Common myeloid progenitor, CD34-positive (primary cell): ENCODE data around the gene NPR1.

Source experiments
- CTCF ChIA-PET: fragments of 350-600 bp; sonication (Branson Sonifier 250); formaldehyde crosslinking; loops from one replicate; lab custom pipeline; 2021; ENCODE audit warnings: antibody characterized with exemption; lab: Charles Lee
- POLR2A ChIA-PET: fragments of 350-600 bp; sonication (Branson Sonifier 250); formaldehyde crosslinking; loops from one replicate; lab custom pipeline; 2021; ENCODE audit warnings: antibody characterized with exemption; lab: Charles Lee
- DNase-seq, 3 donors: peaks; one replicate each; pipeline versions ENCODE4 v3.0.0 to v3.0.0-alpha.2; 2013
- H3K27ac ChIP-seq, 2 experiments: 1 replicate in 1 of 2; 2 replicates in 1 of 2; pipeline ENCODE4 v1.7.0; 2013; ENCODE audit warnings: inconsistent platforms in 2 of 2, low read length in 2 of 2, mild to moderate bottlenecking in 2 of 2, low read depth in 1 of 2, moderate library complexity in 1 of 2; ENCODE audit not compliant: severe bottlenecking in 2 of 2, insufficient read depth in 1 of 2, poor library complexity in 1 of 2
- H3K27me3 ChIP-seq, 5 experiments: replicated peaks in 2 of 5; 1 replicate in 3 of 5; 2 replicates in 2 of 5; pipeline versions ENCODE4 v1.6.1 to v1.7.0; 2013; ENCODE audit warnings: low read length in 4 of 5, mild to moderate bottlenecking in 2 of 5, moderate library complexity in 2 of 5, inconsistent platforms in 1 of 5; ENCODE audit not compliant: insufficient read depth in 5 of 5, control insufficient read depth in 4 of 5
- H3K36me3 ChIP-seq, 4 experiments: 1 replicate in 2 of 4; 2 replicates in 2 of 4; pipeline versions ENCODE4 v1.6.1 to v1.7.0; 2013; ENCODE audit warnings: low read length in 3 of 4, control low read depth in 1 of 4, mild to moderate bottlenecking in 1 of 4; ENCODE audit not compliant: control insufficient read depth in 4 of 4, insufficient read depth in 4 of 4
- H3K4me1 ChIP-seq, 4 experiments: 1 replicate in 3 of 4; 2 replicates in 1 of 4; pipeline versions ENCODE4 v1.6.1 to v1.7.1; 2013; ENCODE audit warnings: low read length in 3 of 4, mild to moderate bottlenecking in 3 of 4, control low read depth in 1 of 4, inconsistent platforms in 1 of 4, moderate library complexity in 1 of 4; ENCODE audit not compliant: control insufficient read depth in 4 of 4, insufficient read depth in 4 of 4; ENCODE audit errors: control extremely low read depth in 1 of 4
- H3K4me3 ChIP-seq, 7 experiments: 1 replicate in 4 of 7; 2 replicates in 3 of 7; pipeline versions ENCODE4 v1.5.1 to v1.7.0; 2013; ENCODE audit warnings: mild to moderate bottlenecking in 7 of 7, low read length in 6 of 7, moderate library complexity in 6 of 7, inconsistent platforms in 2 of 7, low read depth in 2 of 7, control low read depth in 1 of 7; ENCODE audit not compliant: insufficient read depth in 4 of 7, control insufficient read depth in 1 of 7; ENCODE audit errors: extremely low read depth in 1 of 7
- H3K9me3 ChIP-seq, 5 experiments: 1 replicate in 4 of 5; 2 replicates in 1 of 5; pipeline versions ENCODE4 v1.6.1 to v1.7.1; 2013; ENCODE audit warnings: low read length in 4 of 5, mild to moderate bottlenecking in 2 of 5, inconsistent platforms in 1 of 5, low read depth in 1 of 5, moderate library complexity in 1 of 5; ENCODE audit not compliant: control insufficient read depth in 4 of 5, insufficient read depth in 2 of 5; ENCODE audit errors: control extremely low read depth in 1 of 5
- WGBS: methylation state at CpG from one replicate; pipeline ENCODE4 v1.1.5; 2013; ENCODE audit not compliant: insufficient coverage; 5-methylcytosine and 5-hydroxymethylcytosine counted together

Gene NPR1

DNA sequence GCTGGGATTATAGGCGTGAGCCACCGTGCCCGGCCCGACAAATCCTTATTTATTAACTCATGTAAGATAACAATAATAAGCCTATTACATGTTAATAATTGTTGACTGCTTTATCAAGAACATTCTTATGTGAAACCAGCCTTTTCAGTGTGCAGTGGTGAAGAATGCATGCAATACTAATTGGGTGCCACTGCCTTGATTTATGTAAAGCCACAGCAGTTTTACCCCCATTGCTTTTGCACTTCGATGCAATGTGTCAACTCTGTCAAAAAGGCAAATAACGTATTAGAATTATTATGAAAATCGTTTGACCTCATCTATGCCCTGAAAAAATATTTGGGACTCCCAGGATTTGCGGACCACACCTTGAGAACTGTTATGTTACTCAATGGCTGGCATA, 18.3 kb downstream of the NPR1 start:
- no peaks in the 10 kb centered on the region for H3K36me3 ChIP-seq
- ChIA-PET CTCF (no interaction called here), POLR2A (no interaction called here)
- WGBS: 86% methylated on average over 4 of the region's 8 CpGs
- DNase-seq: no peak
- H3K4me1 ChIP-seq: peaks cover 2 to 17% (median 12%) of the 10 kb centered on the region in 4 experiments
- H3K27me3 ChIP-seq: no peaks in the 10 kb centered on the region
- no peak overlapping the region for H3K27ac ChIP-seq
- H3K4me3 ChIP-seq: no peak overlapping the region
- no peaks in the 10 kb centered on the region for H3K9me3 ChIP-seq

DNA sequence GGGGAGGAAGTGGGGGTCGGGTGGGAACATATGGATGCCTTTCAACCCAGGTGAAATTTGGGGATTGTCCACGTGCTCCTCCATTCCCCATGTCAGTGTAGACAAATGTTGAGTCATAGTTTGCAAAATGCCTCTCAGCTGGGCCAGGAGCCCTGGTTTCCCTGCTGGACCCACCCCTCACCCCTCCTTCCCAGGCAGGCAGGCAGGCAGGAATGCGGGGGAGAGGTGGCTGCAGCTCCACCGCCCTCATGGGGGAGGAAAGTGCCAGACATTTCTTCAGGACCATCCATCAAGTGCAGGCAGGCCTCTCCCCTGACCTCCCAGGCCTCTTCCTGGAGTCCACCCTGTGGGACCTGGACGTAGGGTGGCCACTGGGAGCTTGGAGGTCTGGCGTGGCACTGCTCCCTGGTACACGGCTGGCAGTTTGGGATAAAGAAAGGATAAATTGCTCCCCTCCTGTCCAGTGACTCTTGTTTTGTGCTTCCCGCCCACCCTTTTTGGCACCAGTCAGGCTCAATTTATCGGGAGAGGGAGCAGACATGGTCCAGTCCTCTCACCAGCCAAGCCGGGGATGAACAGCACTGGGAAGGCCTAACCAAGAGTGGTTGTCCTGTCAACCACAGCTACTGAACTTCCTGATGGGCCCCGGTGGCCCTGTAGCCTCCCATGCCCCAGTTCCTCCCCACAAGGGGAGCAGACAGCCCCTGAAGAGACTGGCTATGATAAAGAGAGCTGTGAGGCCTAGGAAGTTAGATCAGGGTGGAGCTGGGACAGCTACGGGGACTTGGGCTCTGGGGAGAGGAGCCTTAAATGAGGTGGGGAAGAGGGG, 18.9 kb downstream of the NPR1 start:
- Histone ChIP-seq H3K27ac (peak overlapping the region; percentile 64 to 70), H3K27me3 (no peaks in the 10 kb centered on the region), H3K9me3 (no peaks in the 10 kb centered on the region), H3K4me3 (peak overlapping the region in 4 of 7 experiments; percentile 48 to 81 (median 66)), H3K36me3 (no peaks in the 10 kb centered on the region), H3K4me1 (peaks cover 2 to 17% (median 12%) of the 10 kb centered on the region in 4 experiments)
- 85% methylated on average over 8 of the region's 12 CpGs for WGBS
- POLR2A ChIA-PET: interaction anchor here (0.6 to 1.7 kb wide), 2 partner anchors 37 to 63 kb away, joined by 4 read pairs; partner anchors contain the start of gene CHTOP
- CTCF ChIA-PET: interaction anchor here (0.9 to 1.5 kb wide), 3 partner anchors 10 to 26 kb away, joined by 3 to 4 read pairs (median 3); no protein-coding TSS in a partner anchor
- peak in 2 of 3 donors; percentile 31 to 42 for DNase-seq

DNA sequence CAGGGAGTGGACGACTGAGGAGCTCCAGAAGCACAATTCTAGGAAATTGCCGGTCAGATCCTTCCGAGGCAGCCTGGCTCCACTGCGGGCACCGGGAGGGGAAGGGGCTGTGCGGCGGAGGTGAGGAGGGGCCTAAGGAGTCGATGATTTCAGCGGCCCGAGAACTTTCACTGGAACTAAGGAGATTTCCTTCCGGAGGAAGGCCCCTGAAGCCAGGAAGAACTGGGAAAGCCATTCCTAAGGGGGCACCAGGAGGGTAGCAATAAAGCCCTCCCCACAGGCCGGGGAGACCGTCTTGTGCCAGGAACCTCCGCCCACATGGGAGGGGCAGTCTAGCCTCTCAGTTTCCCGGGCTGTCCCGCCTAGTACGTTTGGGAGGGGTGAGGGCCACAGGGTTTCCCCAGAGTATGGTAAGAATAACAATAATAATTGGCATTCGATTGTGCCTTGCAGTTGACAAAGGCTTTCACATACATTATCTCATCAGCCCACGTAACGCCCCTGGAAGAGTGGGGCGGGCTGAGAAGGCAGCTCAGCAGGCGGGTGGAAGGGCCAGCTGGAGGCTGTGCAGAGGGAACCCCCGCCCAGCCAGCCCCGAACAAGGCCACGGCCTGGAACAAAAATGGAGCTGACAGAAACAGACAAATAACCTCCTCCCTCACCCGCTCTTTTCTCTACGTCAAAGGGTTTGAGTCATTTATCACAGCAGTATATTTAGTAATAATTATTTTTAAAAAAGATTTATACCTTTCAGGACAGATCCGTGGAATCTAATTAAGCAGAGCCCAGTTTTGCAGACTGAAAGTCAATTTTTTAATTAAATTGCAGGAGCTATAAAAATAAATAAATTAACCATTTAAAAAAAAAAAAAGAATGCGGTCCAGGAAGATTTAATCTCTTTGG, 19.8 kb downstream of the NPR1 start:
- peak; percentile 18 to 71 (median 63) for DNase-seq
- Histone ChIP-seq H3K4me1 (peaks cover 2 to 17% (median 12%) of the 10 kb centered on the region in 4 experiments), H3K4me3 (peak overlapping the region in 6 of 7 experiments; percentile 36 to 81 (median 56)), H3K36me3 (no peaks in the 10 kb centered on the region), H3K27me3 (no peaks in the 10 kb centered on the region), H3K27ac (peak overlapping the region; percentile 64 to 70), H3K9me3 (no peaks in the 10 kb centered on the region)
- 9% methylated on average over 8 of the region's 29 CpGs for WGBS
- ChIA-PET CTCF (interaction anchor here (0.7 to 1.5 kb wide), 6 partner anchors 10 to 279 kb away, joined by 3 to 4 read pairs (median 3); partner anchors contain the start of gene JTB), POLR2A (interaction anchor here (1.7 kb wide), 1 partner anchor 64 kb away, joined by 4 read pairs; the partner anchor contains the start of gene CHTOP)

DNA sequence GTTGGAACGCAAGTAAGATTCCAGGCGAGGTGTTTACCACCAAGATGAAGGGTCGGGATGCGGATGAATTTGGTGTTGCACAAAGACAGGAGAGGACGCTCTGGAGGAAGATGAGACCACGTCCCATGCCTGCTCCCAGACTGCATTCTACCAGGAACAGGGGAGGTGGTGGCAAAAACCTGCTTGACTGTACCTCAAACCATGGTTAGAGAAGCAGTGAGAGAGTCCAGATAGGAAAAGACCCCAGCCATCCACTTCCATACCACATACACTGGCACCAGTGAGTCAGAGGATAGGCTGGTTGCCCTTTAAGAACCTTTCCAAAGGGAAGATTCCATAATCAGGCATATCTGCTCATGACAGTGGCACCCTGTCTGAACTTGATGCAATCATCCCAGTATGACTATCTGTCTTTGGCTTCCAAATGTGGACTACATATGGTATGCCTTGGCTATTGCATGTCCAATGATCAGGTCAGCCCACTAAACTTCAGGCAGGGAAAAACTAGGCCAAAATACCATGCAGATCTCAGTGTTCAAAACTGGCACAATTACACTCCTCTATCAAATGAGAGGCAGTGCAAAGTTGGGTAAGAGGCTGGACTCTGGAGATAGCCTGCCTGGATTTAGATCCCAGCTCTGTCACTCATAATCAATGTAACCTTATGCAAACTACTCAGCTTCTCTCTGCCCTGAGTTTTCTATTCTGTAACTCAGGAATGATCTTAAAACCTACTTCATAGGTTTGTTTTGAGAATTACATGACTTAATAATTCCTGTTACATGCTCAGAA, 20.6 kb downstream of the NPR1 start:
- no peak for DNase-seq
- ChIA-PET POLR2A (interaction anchor here (1.7 kb wide), 1 partner anchor 65 kb away, joined by 4 read pairs; the partner anchor contains the start of gene CHTOP), CTCF (interaction anchor here (0.6 to 1.5 kb wide), 5 partner anchors 9 to 177 kb away, joined by 3 to 4 read pairs (median 4); no protein-coding TSS in a partner anchor)
- Histone ChIP-seq H3K27ac (no peak overlapping the region), H3K27me3 (no peaks in the 10 kb centered on the region), H3K36me3 (no peaks in the 10 kb centered on the region), H3K9me3 (no peaks in the 10 kb centered on the region), H3K4me3 (peak overlapping the region in 1 of 7 experiments; percentile 65), H3K4me1 (peaks cover 2 to 17% (median 12%) of the 10 kb centered on the region in 4 experiments)
- WGBS: 94% methylated on average over 6 of the region's 6 CpGs

DNA sequence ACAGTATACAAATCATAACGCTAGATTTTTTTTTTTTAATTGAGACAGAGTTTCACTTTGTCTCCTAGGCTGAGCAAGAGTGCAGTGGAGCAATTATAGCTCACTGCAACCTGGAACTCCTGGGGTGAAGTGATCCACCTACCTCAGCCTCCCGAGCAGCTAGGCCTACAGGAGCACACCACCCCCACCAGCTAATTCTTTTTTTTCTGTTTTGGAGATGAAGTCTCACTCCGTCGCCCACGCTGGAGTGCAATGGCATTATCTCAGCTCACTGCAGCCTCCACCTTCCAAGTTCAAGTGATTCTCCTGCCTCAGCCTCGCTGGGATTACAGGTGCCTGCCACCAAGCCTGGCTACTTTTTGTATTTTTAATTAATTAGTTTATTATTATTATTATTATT, 21.3 kb downstream of the NPR1 start:
- POLR2A ChIA-PET: no interaction called here
- DNase-seq: no peak
- H3K4me1 ChIP-seq: peaks cover 2 to 17% (median 12%) of the 10 kb centered on the region in 4 experiments
- H3K4me3 ChIP-seq: no peak overlapping the region
- CTCF ChIA-PET: interaction anchor here (1.2 kb wide), 1 partner anchor 13 kb away, joined by 4 read pairs; no protein-coding TSS in a partner anchor
- H3K27ac ChIP-seq: no peak overlapping the region
- H3K27me3 ChIP-seq: no peaks in the 10 kb centered on the region
- WGBS: 100% methylated on average over 4 of the region's 6 CpGs
- H3K9me3 ChIP-seq: no peaks in the 10 kb centered on the region
- no peaks in the 10 kb centered on the region for H3K36me3 ChIP-seq

DNA sequence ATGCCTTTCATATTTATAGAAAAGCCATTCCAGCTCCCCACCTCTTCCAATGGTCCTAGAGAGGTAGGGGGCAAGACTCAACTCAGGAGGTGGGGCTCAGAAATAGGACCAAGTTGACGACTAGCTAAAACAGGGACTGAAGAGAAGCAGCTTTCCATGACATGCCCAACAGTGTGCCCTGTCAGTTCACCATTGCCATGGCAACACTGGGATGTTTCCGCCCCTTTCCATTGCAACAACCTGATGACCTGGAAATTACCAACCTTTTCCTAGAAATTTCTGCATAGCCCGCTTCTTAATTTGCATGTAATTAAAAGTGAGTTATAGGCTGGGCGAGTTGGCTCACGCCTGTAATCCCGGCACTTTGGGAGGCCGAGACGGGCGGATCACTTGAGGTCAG, 27.0 kb downstream of the NPR1 start:
- no peaks in the 10 kb centered on the region for H3K4me1 ChIP-seq
- POLR2A ChIA-PET: no interaction called here
- no peaks in the 10 kb centered on the region for H3K36me3 ChIP-seq
- no peak for DNase-seq
- CTCF ChIA-PET: no interaction called here
- no peaks in the 10 kb centered on the region for H3K9me3 ChIP-seq
- no peaks in the 10 kb centered on the region for H3K27me3 ChIP-seq
- no peak overlapping the region for H3K4me3 ChIP-seq
- no peak overlapping the region for H3K27ac ChIP-seq
- WGBS: 100% methylated on average over 3 of the region's 9 CpGs
